Calu3 (cell line): ENCODE measurements around the gene TRMU. TPM values are rescaled to one million over a fixed set of nuclear protein-coding genes. Genes with fewer than 3 reads are reported as not detected.
A peak's percentile ranks its signal among the peaks of the same experiment; 100 is the strongest.

Experiments
- BruUV-seq: library from RNA; stranded (reverse); fragments of 400-500 nt; replicated peaks from 2 replicates; lab custom pipeline; 2021; lab: Mats Ljungman, UMichigan
- CTCF ChIA-PET: fragments of 300-600 bp; sonication (Branson Sonifier 250); formaldehyde crosslinking; loops from one replicate; lab custom pipeline; 2022; ENCODE audit warnings: antibody characterized with exemption; lab: Charles Lee
- DNase-seq: peaks from one replicate; pipeline ENCODE4 v3.0.0; 2022
- H3K27ac Mint-ChIP-seq: one replicate; pipeline ENCODE4 v1.8.0; 2022; ENCODE audit warnings: mixed read lengths; ENCODE audit not compliant: unreplicated experiment
- H3K27me3 Mint-ChIP-seq: one replicate; pipeline ENCODE4 v1.8.0; 2022; ENCODE audit warnings: mixed read lengths; ENCODE audit not compliant: unreplicated experiment
- H3K36me3 Mint-ChIP-seq: one replicate; pipeline ENCODE4 v1.8.0; 2022; ENCODE audit warnings: mild to moderate bottlenecking, moderate library complexity, mixed read lengths; ENCODE audit not compliant: insufficient read depth, unreplicated experiment
- H3K4me1 Mint-ChIP-seq: one replicate; pipeline ENCODE4 v1.8.0; 2022; ENCODE audit warnings: mild to moderate bottlenecking, low read depth, mixed read lengths; ENCODE audit not compliant: unreplicated experiment
- H3K4me3 Mint-ChIP-seq: one replicate; pipeline ENCODE4 v1.8.0; 2022; ENCODE audit warnings: mild to moderate bottlenecking, low read depth, moderate library complexity, mixed read lengths; ENCODE audit not compliant: unreplicated experiment
- H3K9me3 Mint-ChIP-seq: one replicate; pipeline ENCODE4 v1.8.0; 2022; ENCODE audit warnings: low read depth, mixed read lengths; ENCODE audit not compliant: unreplicated experiment
- CTCF ChIP-seq: fragments of 200-600 bp; IDR thresholded peaks from one replicate; pipeline ENCODE4 v1.8.0; 2022; ENCODE audit warnings: antibody characterized with exemption; ENCODE audit not compliant: unreplicated experiment
- intact Hi-C: fragments of 100-400 bp; cut with micrococcal nuclease; formaldehyde crosslinking; loops from one replicate; pipeline ENCODE4 v1.10.0; 2022; ENCODE audit not compliant: unreplicated experiment
- total RNA-seq: library from RNA; stranded (reverse); gene quantifications from 2 replicates; pipeline ENCODE4 v1.2.3, GENCODE V29; 2022

Gene TRMU
- total RNA-seq, 1 experiment from 2014 or later = 79.6 TPM

GRCh38 chr22:46390105-46390651 is 54.7 kb downstream of the TRMU start:
- H3K27ac Mint-ChIP-seq = peak overlapping the region; percentile 47
- CTCF ChIA-PET = interaction anchor here (1.9 to 5.5 kb wide), 2 partner anchors 23 to 35 kb away, joined by 7 to 28 read pairs; no protein-coding TSS in a partner anchor

GRCh38 chr22:46390652-46391301 is 55.3 kb downstream of the TRMU start:
- H3K36me3 Mint-ChIP-seq = peaks cover 29% of the 10 kb centered on the region
- H3K27ac Mint-ChIP-seq = peak overlapping the region; percentile 82
- TF ChIP-seq CTCF = peak; percentile 73
- CTCF ChIA-PET = interaction anchor here (1.9 to 5.5 kb wide), 2 partner anchors 23 to 35 kb away, joined by 7 to 28 read pairs; no protein-coding TSS in a partner anchor
- no peaks in the 10 kb centered on the region for H3K9me3 Mint-ChIP-seq
- intact Hi-C loops = loop anchor here (1.0 to 5.0 kb wide), 2 partner anchors 23 to 33 kb away; no protein-coding TSS in a partner anchor
- BruUV-seq = no TSS peak
- peaks cover 19% of the 10 kb centered on the region for H3K4me1 Mint-ChIP-seq
- H3K4me3 Mint-ChIP-seq = peak overlapping the region; percentile 53
- DNase-seq = peak; percentile 73
- H3K27me3 Mint-ChIP-seq = no peaks in the 10 kb centered on the region

More at GRCh38 chr22:46390105-46390651, 54.7 kb downstream of the TRMU start:
- TF ChIP-seq CTCF = no peak
- intact Hi-C loops = loop anchor here (1.0 to 5.0 kb wide), 2 partner anchors 23 to 33 kb away; no protein-coding TSS in a partner anchor
- Mint-ChIP-seq H3K4me1 (peaks cover 19% of the 10 kb centered on the region), H3K4me3 (peak overlapping the region; percentile 53), H3K27me3 (no peaks in the 10 kb centered on the region), H3K9me3 (no peaks in the 10 kb centered on the region), H3K36me3 (peaks cover 29% of the 10 kb centered on the region)
- no peak for DNase-seq
- BruUV-seq = no TSS peak

- CTCF ChIA-PET = interaction anchor here (1.9 to 5.5 kb wide), 2 partner anchors 24 to 36 kb away, joined by 7 to 28 read pairs; no protein-coding TSS in a partner anchor
- intact Hi-C loops = loop anchor here (5.0 kb wide), 1 partner anchor 34 kb away; no protein-coding TSS in a partner anchor
- DNase-seq = no peak
- peak overlapping the region; percentile 82 for H3K27ac Mint-ChIP-seq
- no peak for TF ChIP-seq CTCF
- H3K27me3 Mint-ChIP-seq = no peaks in the 10 kb centered on the region
- no TSS peak for BruUV-seq
- H3K9me3 Mint-ChIP-seq = no peaks in the 10 kb centered on the region
- peak overlapping the region; percentile 53 for H3K4me3 Mint-ChIP-seq
- H3K36me3 Mint-ChIP-seq = peaks cover 24% of the 10 kb centered on the region
- H3K4me1 Mint-ChIP-seq = peaks cover 19% of the 10 kb centered on the region
These were observed 56.1 kb downstream of the TRMU start for GRCh38 chr22:46391486-46392136.

- Mint-ChIP-seq H3K4me3 (no peak overlapping the region), H3K4me1 (peaks cover 19% of the 10 kb centered on the region), H3K27me3 (no peaks in the 10 kb centered on the region), H3K9me3 (no peaks in the 10 kb centered on the region), H3K27ac (no peak overlapping the region), H3K36me3 (peaks cover 21% of the 10 kb centered on the region)
- TF ChIP-seq CTCF = no peak
- CTCF ChIA-PET = interaction anchor here (5.5 kb wide), 1 partner anchor 25 kb away, joined by 28 read pairs; no protein-coding TSS in a partner anchor
- no peak for DNase-seq
- intact Hi-C loops = loop anchor here (5.0 kb wide), 1 partner anchor 35 kb away; no protein-coding TSS in a partner anchor
- BruUV-seq = no TSS peak
These were observed 56.8 kb downstream of the TRMU start for GRCh38 chr22:46392137-46392844.
